SH-SY5Y (cell line): ENCODE data around the gene ACKR1.

Experiments
- GATA2 ChIP-seq: IDR thresholded peaks from 2 replicates; pipeline ENCODE4 v1.6.1; 2011; ENCODE audit warnings: mild to moderate bottlenecking, low read depth, low read length
- GATA3 ChIP-seq: IDR thresholded peaks from 2 replicates; pipeline ENCODE4 v1.6.1; 2011; ENCODE audit warnings: low read depth, mild to moderate bottlenecking, low read length, moderate library complexity

GRCh38 chr1:159179906-159180305 is 24.8 kb upstream of the ACKR1 start:
- TF ChIP-seq GATA3 (no peak), GATA2 (no peak)
